HEK293 (cell line): ENCODE results near the gene SLC9C1.

ENCODE experiments used
- CTCF ChIA-PET: fragments of 350-600 bp; formaldehyde crosslinking; extraction: SDS; loops from one replicate; lab custom pipeline; 2021; ENCODE audit warnings: antibody characterized with exemption; lab: Yijun Ruan, JAX
- POLR2A ChIA-PET: fragments of 300-600 bp; formaldehyde crosslinking; extraction: SDS; loops from one replicate; lab custom pipeline; 2020; ENCODE audit warnings: antibody characterized with exemption, inconsistent platforms; lab: Yijun Ruan, JAX
- H3K27ac ChIP-seq: fragments of 200-500 bp; sonication (Bioruptor generic); 2 replicates; pipeline ENCODE4 v1.5.1; 2014; ENCODE audit warnings: low read depth, low read length, control low read depth, inconsistent platforms; ENCODE audit errors: extremely low read depth
- H3K36me3 ChIP-seq, 2 experiments: fragments of 200-500 bp in 1 of 2; sonication (Bioruptor generic) in 1 of 2; 1 replicate in 1 of 2; 2 replicates in 1 of 2; pipeline ENCODE4 v1.5.1; 2014 to 2017; ENCODE audit warnings: inconsistent platforms in 2 of 2, low read length in 2 of 2; ENCODE audit not compliant: control insufficient read depth in 2 of 2, insufficient read depth in 1 of 2
- H3K4me1 ChIP-seq: fragments of 200-500 bp; sonication (Bioruptor generic); 2 replicates; pipeline ENCODE4 v1.5.1; 2014; ENCODE audit warnings: mild to moderate bottlenecking, low read length, inconsistent platforms; ENCODE audit not compliant: control insufficient read depth, insufficient read depth
- H3K4me3 ChIP-seq: 2 replicates; pipeline ENCODE4 v1.5.1; 2011; ENCODE audit warnings: low read depth, mild to moderate bottlenecking, control low read depth, low read length, moderate library complexity
- H3K9me3 ChIP-seq: fragments of 200-500 bp; sonication (Bioruptor generic); 2 replicates; pipeline ENCODE4 v1.5.1; 2014; ENCODE audit warnings: low read depth, low read length, inconsistent platforms; ENCODE audit not compliant: control insufficient read depth, insufficient read depth
- BCL11B ChIP-seq: fragments of 450-650 bp; formaldehyde crosslinking; IDR thresholded peaks from 2 replicates; pipeline ENCODE4 v1.5.1; 2016; ENCODE audit warnings: low read depth, missing biosample characterization, missing genetic modification characterization
- GFI1B ChIP-seq: fragments of 450-650 bp; formaldehyde crosslinking; IDR thresholded peaks from 2 replicates; pipeline ENCODE4 v1.5.1; 2016; ENCODE audit warnings: missing biosample characterization, missing genetic modification characterization
- GLIS1 ChIP-seq: fragments of 450-650 bp; formaldehyde crosslinking; IDR thresholded peaks from 2 replicates; pipeline ENCODE4 v1.5.1; 2016; ENCODE audit warnings: missing biosample characterization, missing genetic modification characterization
- KLF7 ChIP-seq: fragments of 450-650 bp; formaldehyde crosslinking; IDR thresholded peaks from 2 replicates; pipeline ENCODE4 v1.5.1; 2016; ENCODE audit warnings: missing biosample characterization, missing genetic modification characterization, borderline replicate concordance
- OSR2 ChIP-seq: fragments of 450-650 bp; formaldehyde crosslinking; IDR thresholded peaks from 2 replicates; pipeline ENCODE4 v1.5.1; 2016; ENCODE audit warnings: missing biosample characterization, missing genetic modification characterization
- REPIN1 ChIP-seq: fragments of 450-650 bp; formaldehyde crosslinking; IDR thresholded peaks from 2 replicates; pipeline ENCODE4 v1.5.1; 2017; ENCODE audit warnings: missing biosample characterization, missing genetic modification characterization, low read depth
- TCF7L2 ChIP-seq: IDR thresholded peaks from 2 replicates; pipeline ENCODE4 v1.6.1; 2011; ENCODE audit warnings: low read depth, mild to moderate bottlenecking, inconsistent platforms, low read length, moderate library complexity, borderline replicate concordance
- TRIM28 ChIP-seq: IDR thresholded peaks from 2 replicates; pipeline ENCODE4 v1.6.1; 2011; ENCODE audit warnings: low read length, control low read depth, borderline replicate concordance
- ZBTB1 ChIP-seq: fragments of 450-650 bp; formaldehyde crosslinking; IDR thresholded peaks from 2 replicates; pipeline ENCODE4 v1.5.1; 2016; ENCODE audit warnings: missing biosample characterization, missing genetic modification characterization
- ZFP41 ChIP-seq: fragments of 450-650 bp; formaldehyde crosslinking; IDR thresholded peaks from 2 replicates; pipeline ENCODE4 v1.5.1; 2016; ENCODE audit warnings: missing biosample characterization, missing genetic modification characterization, borderline replicate concordance
- ZNF239 ChIP-seq: fragments of 450-650 bp; formaldehyde crosslinking; IDR thresholded peaks from 2 replicates; pipeline ENCODE4 v1.5.1; 2016; ENCODE audit warnings: missing biosample characterization, missing genetic modification characterization
- ZNF266 ChIP-seq: fragments of 450-650 bp; formaldehyde crosslinking; IDR thresholded peaks from 2 replicates; pipeline ENCODE4 v1.5.1; 2016; ENCODE audit warnings: missing biosample characterization, missing genetic modification characterization, low read depth
- ZNF626 ChIP-seq: fragments of 450-650 bp; sonication (Bioruptor Pico); formaldehyde crosslinking; IDR thresholded peaks from 2 replicates; pipeline ENCODE4 v1.5.1; 2018; ENCODE audit warnings: missing biosample characterization, missing genetic modification characterization, inconsistent platforms
- ZNF654 ChIP-seq: fragments of 450-650 bp; formaldehyde crosslinking; IDR thresholded peaks from 2 replicates; pipeline ENCODE4 v1.5.1; 2016; ENCODE audit warnings: low read depth, missing biosample characterization, missing genetic modification characterization
- ZNF785 ChIP-seq: fragments of 450-650 bp; formaldehyde crosslinking; IDR thresholded peaks from 2 replicates; pipeline ENCODE4 v1.5.1; 2016; ENCODE audit warnings: missing biosample characterization, missing genetic modification characterization
- TF ChIP-seq, protein P1 (sequence below): fragments of 450-650 bp; formaldehyde crosslinking; conservative IDR thresholded peaks from 2 replicates; pipeline ENCODE4 v1.5.1; 2016; ENCODE audit warnings: low read depth, missing biosample characterization, missing genetic modification characterization
- TF ChIP-seq, protein P2 (sequence below): fragments of 450-650 bp; formaldehyde crosslinking; IDR thresholded peaks from 2 replicates; pipeline ENCODE4 v1.5.1; 2017; ENCODE audit warnings: missing biosample characterization, missing genetic modification characterization
- TF ChIP-seq, protein P3 (sequence below): fragments of 450-650 bp; formaldehyde crosslinking; IDR thresholded peaks from 2 replicates; pipeline ENCODE4 v1.5.1; 2016; ENCODE audit warnings: missing biosample characterization, missing genetic modification characterization

Gene SLC9C1

DNA sequence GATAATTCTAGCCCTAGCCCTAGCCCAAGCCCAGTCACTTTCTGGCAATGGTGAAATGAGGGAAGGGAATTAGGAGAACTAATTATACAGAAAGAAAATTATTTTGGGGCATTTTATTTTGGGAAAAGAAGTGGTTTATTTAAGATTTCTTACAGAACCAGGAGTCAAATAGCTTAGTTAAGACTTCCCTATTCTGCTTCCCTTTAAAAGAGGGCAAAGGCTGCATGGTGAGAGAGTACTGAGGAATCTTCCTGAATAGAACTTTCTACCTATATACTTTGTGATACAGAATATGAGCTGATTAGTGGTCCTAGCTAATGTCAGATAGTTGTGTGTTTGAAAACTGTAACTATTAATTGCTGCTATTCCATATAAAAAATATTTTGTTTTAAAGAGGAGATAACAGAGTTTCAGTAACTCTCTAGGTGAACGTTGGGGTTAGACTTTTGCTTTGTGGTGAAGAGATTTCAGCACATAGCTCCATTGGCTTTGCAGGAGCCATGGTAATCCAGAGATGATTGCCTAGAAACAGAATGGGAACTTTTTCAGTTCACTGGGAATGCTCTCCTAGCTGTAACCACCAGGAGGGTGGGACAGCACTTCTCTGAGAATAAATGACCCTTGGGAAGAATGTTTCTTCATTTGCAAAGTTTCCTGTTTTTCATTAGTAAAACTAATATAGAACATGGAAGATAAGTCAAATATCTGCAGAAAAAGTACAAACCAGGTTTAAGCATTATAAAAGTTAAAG, 155.6 kb downstream of the SLC9C1 start (continued):
- TF ChIP-seq, protein P1, sequence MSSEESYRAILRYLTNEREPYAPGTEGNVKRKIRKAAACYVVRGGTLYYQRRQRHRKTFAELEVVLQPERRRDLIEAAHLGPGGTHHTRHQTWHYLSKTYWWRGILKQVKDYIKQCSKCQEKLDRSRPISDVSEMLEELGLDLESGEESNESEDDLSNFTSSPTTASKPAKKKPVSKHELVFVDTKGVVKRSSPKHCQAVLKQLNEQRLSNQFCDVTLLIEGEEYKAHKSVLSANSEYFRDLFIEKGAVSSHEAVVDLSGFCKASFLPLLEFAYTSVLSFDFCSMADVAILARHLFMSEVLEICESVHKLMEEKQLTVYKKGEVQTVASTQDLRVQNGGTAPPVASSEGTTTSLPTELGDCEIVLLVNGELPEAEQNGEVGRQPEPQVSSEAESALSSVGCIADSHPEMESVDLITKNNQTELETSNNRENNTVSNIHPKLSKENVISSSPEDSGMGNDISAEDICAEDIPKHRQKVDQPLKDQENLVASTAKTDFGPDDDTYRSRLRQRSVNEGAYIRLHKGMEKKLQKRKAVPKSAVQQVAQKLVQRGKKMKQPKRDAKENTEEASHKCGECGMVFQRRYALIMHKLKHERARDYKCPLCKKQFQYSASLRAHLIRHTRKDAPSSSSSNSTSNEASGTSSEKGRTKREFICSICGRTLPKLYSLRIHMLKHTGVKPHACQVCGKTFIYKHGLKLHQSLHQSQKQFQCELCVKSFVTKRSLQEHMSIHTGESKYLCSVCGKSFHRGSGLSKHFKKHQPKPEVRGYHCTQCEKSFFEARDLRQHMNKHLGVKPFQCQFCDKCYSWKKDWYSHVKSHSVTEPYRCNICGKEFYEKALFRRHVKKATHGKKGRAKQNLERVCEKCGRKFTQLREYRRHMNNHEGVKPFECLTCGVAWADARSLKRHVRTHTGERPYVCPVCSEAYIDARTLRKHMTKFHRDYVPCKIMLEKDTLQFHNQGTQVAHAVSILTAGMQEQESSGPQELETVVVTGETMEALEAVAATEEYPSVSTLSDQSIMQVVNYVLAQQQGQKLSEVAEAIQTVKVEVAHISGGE (tag by site-specific recombination) = no peak

DNA sequence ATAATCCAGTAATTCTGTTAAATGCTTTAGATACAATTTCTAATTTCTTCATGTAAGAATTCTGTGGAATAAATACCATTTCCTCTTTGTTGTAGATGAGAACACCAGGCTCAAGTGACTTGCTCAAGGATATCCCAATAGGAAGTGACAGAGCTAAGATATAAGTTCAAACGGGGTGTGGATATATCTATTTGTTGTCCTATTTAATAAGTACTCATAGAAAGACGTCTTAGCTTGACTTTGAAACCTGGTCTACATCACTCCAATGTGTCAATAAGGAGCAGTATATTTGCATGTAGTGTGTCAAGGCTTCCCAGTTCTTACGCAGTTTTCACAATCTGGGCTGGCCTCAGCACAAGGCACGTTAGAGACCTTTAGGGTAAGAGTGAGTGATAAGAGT, 156.2 kb downstream of the SLC9C1 start:
- ChIA-PET POLR2A (interaction anchor here (1.0 kb wide), 1 partner anchor 24 kb away, joined by 3 read pairs; no protein-coding TSS in a partner anchor), CTCF (interaction anchor here (0.5 to 2.5 kb wide), 10 partner anchors 11 to 665 kb away, joined by 3 to 18 read pairs (median 4); partner anchors contain the start of gene SLC9C1)
- H3K9me3 ChIP-seq = no peaks in the 10 kb centered on the region
- H3K27ac ChIP-seq = no peak overlapping the region
- H3K4me1 ChIP-seq = peaks cover 12% of the 10 kb centered on the region; the same call in 1 of the 2 replicates
- H3K4me3 ChIP-seq = no peak overlapping the region
- no peak for TF ChIP-seq ZNF266 (tag by site-specific recombination)
- TF ChIP-seq BCL11B = no peak
- TF ChIP-seq ZNF785 = no peak
- TF ChIP-seq TCF7L2 = no peak
- TF ChIP-seq GFI1B (tag by site-specific recombination) = no peak
- no peak for TF ChIP-seq ZNF239
- no peak for TF ChIP-seq ZFP41 (tag by site-specific recombination)
- no peaks in the 10 kb centered on the region for H3K36me3 ChIP-seq

DNA sequence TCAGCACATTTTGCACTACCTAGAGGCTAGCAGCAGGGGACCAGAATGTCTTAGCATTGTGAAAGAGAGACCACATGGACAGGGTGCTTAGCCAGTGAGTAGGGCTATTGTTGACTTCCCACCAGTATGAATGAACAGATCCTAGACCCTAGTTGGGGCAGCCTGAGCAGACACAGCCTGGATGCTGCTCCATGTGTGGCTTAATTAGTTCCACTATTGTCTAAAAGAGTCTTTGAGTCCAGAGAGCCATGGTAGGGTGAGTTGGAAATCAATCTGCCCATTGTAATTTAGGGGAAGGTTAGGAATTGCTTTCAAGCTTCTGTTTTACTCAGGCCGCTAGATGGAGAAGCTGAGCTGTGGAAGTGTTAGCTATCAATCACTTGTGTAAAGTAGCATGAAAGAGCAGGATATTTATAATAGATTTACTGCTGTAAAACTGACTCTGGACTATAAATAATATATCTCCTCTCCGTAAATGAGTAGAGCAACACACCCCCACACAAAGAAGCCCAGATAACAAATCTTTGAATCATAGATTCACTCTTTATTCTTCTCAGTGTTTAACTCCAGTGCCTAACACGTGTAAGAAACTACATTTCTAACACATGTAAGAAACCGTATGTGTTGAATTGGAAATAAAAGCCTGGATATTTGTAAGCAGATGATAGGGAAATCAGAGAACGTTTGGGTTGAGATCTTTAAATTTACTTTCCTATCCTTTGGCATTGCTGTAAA, 156.9 kb downstream of the SLC9C1 start:
- Histone ChIP-seq H3K36me3 (no peaks in the 10 kb centered on the region), H3K27ac (no peak overlapping the region), H3K4me1 (peaks cover 12% of the 10 kb centered on the region; the same call in 1 of the 2 replicates), H3K4me3 (no peak overlapping the region), H3K9me3 (no peaks in the 10 kb centered on the region)
- POLR2A ChIA-PET = interaction anchor here (1.0 kb wide), 1 partner anchor 23 kb away, joined by 3 read pairs; no protein-coding TSS in a partner anchor
- CTCF ChIA-PET = interaction anchor here (0.5 to 2.5 kb wide), 13 partner anchors 11 to 665 kb away, joined by 3 to 18 read pairs (median 3); no protein-coding TSS in a partner anchor
- TF ChIP-seq GLIS1 (tag by site-specific recombination) = peak; percentile 6; the same call in 1 of the 2 replicates
- TF ChIP-seq ZNF626 (tag by site-specific recombination) = no peak
- TF ChIP-seq OSR2 (tag by site-specific recombination) = peak; percentile 41; the same call in 1 of the 2 replicates
- TF ChIP-seq TRIM28 = 0 out of 2 replicates have a peak, but pooled peaks have one; percentile 16
- peak; percentile 72 for TF ChIP-seq ZNF654 (tag by site-specific recombination)
- no peak for TF ChIP-seq REPIN1 (tag by site-specific recombination)
- TF ChIP-seq, protein P2, sequence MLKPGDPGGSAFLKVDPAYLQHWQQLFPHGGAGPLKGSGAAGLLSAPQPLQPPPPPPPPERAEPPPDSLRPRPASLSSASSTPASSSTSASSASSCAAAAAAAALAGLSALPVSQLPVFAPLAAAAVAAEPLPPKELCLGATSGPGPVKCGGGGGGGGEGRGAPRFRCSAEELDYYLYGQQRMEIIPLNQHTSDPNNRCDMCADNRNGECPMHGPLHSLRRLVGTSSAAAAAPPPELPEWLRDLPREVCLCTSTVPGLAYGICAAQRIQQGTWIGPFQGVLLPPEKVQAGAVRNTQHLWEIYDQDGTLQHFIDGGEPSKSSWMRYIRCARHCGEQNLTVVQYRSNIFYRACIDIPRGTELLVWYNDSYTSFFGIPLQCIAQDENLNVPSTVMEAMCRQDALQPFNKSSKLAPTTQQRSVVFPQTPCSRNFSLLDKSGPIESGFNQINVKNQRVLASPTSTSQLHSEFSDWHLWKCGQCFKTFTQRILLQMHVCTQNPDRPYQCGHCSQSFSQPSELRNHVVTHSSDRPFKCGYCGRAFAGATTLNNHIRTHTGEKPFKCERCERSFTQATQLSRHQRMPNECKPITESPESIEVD (tag by site-specific recombination) = peak; percentile 81
- TF ChIP-seq, protein P3, sequence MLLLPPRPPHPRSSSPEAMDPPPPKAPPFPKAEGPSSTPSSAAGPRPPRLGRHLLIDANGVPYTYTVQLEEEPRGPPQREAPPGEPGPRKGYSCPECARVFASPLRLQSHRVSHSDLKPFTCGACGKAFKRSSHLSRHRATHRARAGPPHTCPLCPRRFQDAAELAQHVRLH (tag by site-specific recombination) = no peak
- peak; percentile 61; the same call in 1 of the 2 replicates for TF ChIP-seq TCF7L2
- no peak for TF ChIP-seq KLF7 (tag by site-specific recombination)
- TF ChIP-seq ZBTB1 = no peak
